HCT116 (cell line): Measurements from ENCODE around the gene DRC7. TPM values are rescaled to one million over a fixed set of nuclear protein-coding genes. Genes with fewer than 3 reads are reported as not detected.
"Not testable (repeated sequence)": the region's sequence is repeated elsewhere in the genome, so short reads cannot be mapped to it uniquely, and the experiment has no call there.

ENCODE experiments used
- ATAC-seq: fragments of 200-7000 bp; cut with Tn5 transposase; 2 replicates; pipeline ENCODE4 v1.9.1; 2020; ENCODE audit warnings: mild to moderate bottlenecking, moderate library complexity
- BruUV-seq: library from RNA; stranded (reverse); fragments of 400-500 nt; replicated peaks from 2 replicates; lab custom pipeline; 2021; lab: Mats Ljungman, UMichigan
- CTCF ChIA-PET: fragments of 300-600 bp; sonication (Branson Sonifier 250); formaldehyde crosslinking; loops from one replicate; lab custom pipeline; 2021; ENCODE audit warnings: antibody characterized with exemption; lab: Charles Lee
- POLR2A ChIA-PET: fragments of 300-600, 350-600 bp; sonication (Branson Sonifier 250); formaldehyde crosslinking; loops from one replicate; lab custom pipeline; 2021; ENCODE audit warnings: antibody characterized with exemption; lab: Charles Lee
- RAD21 ChIA-PET, 2 experiments: fragments of 300-600 bp; sonication (Branson Sonifier 250); formaldehyde crosslinking; loops; one replicate each; lab custom pipeline; 2023; ENCODE audit warnings: low total read pairs in 2 of 2; ENCODE audit not compliant: uncharacterized antibody in 2 of 2, unreplicated experiment in 2 of 2, low non-redundant PET in 1 of 2; lab: Charles Lee
- DNase-seq: peaks from one replicate; pipeline ENCODE4 v3.0.0-alpha.2; 2010; ENCODE audit warnings: low read depth, low spot score
- H2AFZ ChIP-seq: fragments of 200-600 bp; shearing (Covaris generic), sonication (generic); 2 replicates; pipeline ENCODE4 v1.6.1; 2017; ENCODE audit warnings: low read depth, mixed run types, mixed read lengths, antibody characterized with exemption, low read length; ENCODE audit not compliant: poor library complexity, severe bottlenecking
- H3K27ac ChIP-seq: 2 replicates; pipeline ENCODE4 v1.5.1; 2012; ENCODE audit warnings: low read depth, low read length
- H3K27me3 ChIP-seq: fragments of 200-600 bp; sonication (generic); 2 replicates; pipeline ENCODE4 v1.6.1; 2016; ENCODE audit warnings: mixed run types, low read length, mixed read lengths; ENCODE audit not compliant: insufficient read depth
- H3K36me3 ChIP-seq, 2 experiments: fragments of 200-500 bp in 1 of 2; fragments of 200-600 bp in 1 of 2; sonication (Bioruptor generic) in 1 of 2; sonication (generic) in 1 of 2; 2 replicates each; pipeline versions ENCODE4 v1.5.1 to v1.6.1; 2014 to 2016; ENCODE audit warnings: low read length in 2 of 2, inconsistent platforms in 1 of 2, mixed read lengths in 1 of 2, mixed run types in 1 of 2; ENCODE audit not compliant: insufficient read depth in 2 of 2, control insufficient read depth in 1 of 2
- H3K4me1 ChIP-seq, 2 experiments: fragments of 200-600 bp in 1 of 2; sonication (generic) in 1 of 2; 2 replicates each; pipeline versions ENCODE4 v1.5.1 to v1.6.1; 2012 to 2017; ENCODE audit warnings: low read length in 2 of 2, inconsistent platforms in 1 of 2, mild to moderate bottlenecking in 1 of 2, mixed read lengths in 1 of 2, mixed run types in 1 of 2, moderate library complexity in 1 of 2; ENCODE audit not compliant: insufficient read depth in 2 of 2, control insufficient read depth in 1 of 2
- H3K4me2 ChIP-seq: fragments of 200-600 bp; sonication (generic); 2 replicates; pipeline ENCODE4 v1.6.1; 2017; ENCODE audit warnings: mixed run types, low read length, mixed read lengths
- H3K4me3 ChIP-seq, 2 experiments: fragments of 200-600 bp in 1 of 2; sonication (generic) in 1 of 2; replicated peaks in 1 of 2; 2 replicates each; pipeline ENCODE4 v1.5.1; 2011 to 2016; ENCODE audit warnings: low read length in 2 of 2, control low read depth in 1 of 2, low read depth in 1 of 2, mild to moderate bottlenecking in 1 of 2, mixed read lengths in 1 of 2, mixed run types in 1 of 2
- H3K79me2 ChIP-seq: fragments of 200-600 bp; sonication (generic); 2 replicates; pipeline ENCODE4 v1.6.1; 2017; ENCODE audit warnings: mild to moderate bottlenecking, mixed run types, low read length, moderate library complexity, mixed read lengths; ENCODE audit not compliant: insufficient read depth
- H3K9ac ChIP-seq: fragments of 200-600 bp; sonication (generic); 2 replicates; pipeline ENCODE4 v1.6.1; 2016; ENCODE audit warnings: low read length, mixed read lengths
- H3K9me2 ChIP-seq: fragments of 200-600 bp; sonication (generic), shearing (Covaris generic); 2 replicates; pipeline ENCODE4 v1.6.1; 2017; ENCODE audit warnings: mixed run types, mild to moderate bottlenecking, moderate library complexity; ENCODE audit not compliant: insufficient read depth
- H3K9me3 ChIP-seq, 2 experiments: fragments of 200-500 bp in 1 of 2; fragments of 200-600 bp in 1 of 2; sonication (Bioruptor generic) in 1 of 2; sonication (generic) in 1 of 2; 2 replicates each; pipeline ENCODE4 v1.6.1; 2014 to 2017; ENCODE audit warnings: low read length in 2 of 2, mixed read lengths in 2 of 2, inconsistent platforms in 1 of 2, low read depth in 1 of 2, mild to moderate bottlenecking in 1 of 2, mixed run types in 1 of 2, moderate library complexity in 1 of 2; ENCODE audit not compliant: control insufficient read depth in 1 of 2, insufficient read depth in 1 of 2
- H4K20me1 ChIP-seq: fragments of 200-600 bp; sonication (generic), shearing (Covaris generic); 2 replicates; pipeline ENCODE4 v1.6.1; 2017; ENCODE audit warnings: mixed run types, mild to moderate bottlenecking, moderate library complexity; ENCODE audit not compliant: insufficient read depth
- CBX3 ChIP-seq: IDR thresholded peaks from 2 replicates; pipeline ENCODE4 v1.6.1; 2012; ENCODE audit warnings: low read depth
- CEBPB ChIP-seq: IDR thresholded peaks from 2 replicates; pipeline ENCODE4 v1.6.1; 2012; ENCODE audit warnings: low read depth
- CTCF ChIP-seq, 3 experiments: fragments of 200-600 bp in 1 of 3; sonication (generic) in 1 of 3; IDR thresholded peaks in 2 of 3; conservative IDR thresholded peaks in 1 of 3; 2 replicates each; pipeline ENCODE4 v1.5.1; 2012 to 2017; ENCODE audit warnings: low read depth in 2 of 3, low read length in 2 of 3, antibody characterized with exemption in 1 of 3, borderline replicate concordance in 1 of 3, control low read depth in 1 of 3, mild to moderate bottlenecking in 1 of 3, mixed read lengths in 1 of 3, mixed run types in 1 of 3, moderate library complexity in 1 of 3; ENCODE audit not compliant: insufficient read depth in 1 of 3
- EGR1 ChIP-seq: IDR thresholded peaks from 2 replicates; pipeline ENCODE4 v1.6.1; 2012; ENCODE audit warnings: low read depth
- EZH2 ChIP-seq: fragments of 200-600 bp; sonication (generic); IDR thresholded peaks from 2 replicates; pipeline ENCODE4 v1.6.1; 2017; ENCODE audit warnings: antibody characterized with exemption, mixed run types
- FOSL1 ChIP-seq: IDR thresholded peaks from 2 replicates; pipeline ENCODE4 v1.6.1; 2012; ENCODE audit warnings: low read depth
- JUND ChIP-seq: IDR thresholded peaks from 2 replicates; pipeline ENCODE4 v1.6.1; 2012
- MAX ChIP-seq: IDR thresholded peaks from 2 replicates; pipeline ENCODE4 v1.6.1; 2012
- POLR2AphosphoS5 ChIP-seq: IDR thresholded peaks from 2 replicates; pipeline ENCODE4 v1.6.1; 2011; ENCODE audit warnings: mild to moderate bottlenecking, low read depth, low read length, moderate library complexity
- SIN3A ChIP-seq: IDR thresholded peaks from 2 replicates; pipeline ENCODE4 v1.6.1; 2012; ENCODE audit warnings: low read depth
- SP1 ChIP-seq: IDR thresholded peaks from 2 replicates; pipeline ENCODE4 v1.6.1; 2012; ENCODE audit warnings: low read depth
- SRF ChIP-seq: IDR thresholded peaks from 2 replicates; pipeline ENCODE4 v1.6.1; 2012; ENCODE audit warnings: low read depth
- TCF7L2 ChIP-seq: IDR thresholded peaks from 2 replicates; pipeline ENCODE4 v1.7.0; 2011; ENCODE audit warnings: borderline replicate concordance, inconsistent platforms; ENCODE audit not compliant: insufficient read depth, insufficient read length; ENCODE audit errors: extremely low read depth
- ZFX ChIP-seq: fragments of 450-650 bp; IDR thresholded peaks from 2 replicates; pipeline ENCODE4 v1.6.1; 2017
- ZNF274 ChIP-seq: fragments of 200-500 bp; sonication (Bioruptor generic); IDR thresholded peaks from 2 replicates; pipeline ENCODE4 v1.6.1; 2014; ENCODE audit warnings: mild to moderate bottlenecking, low read depth, low read length, inconsistent platforms
- intact Hi-C: fragments of 100-400 bp; cut with micrococcal nuclease; formaldehyde crosslinking; loops from 2 replicates; pipeline ENCODE4 v1.10.0; 2022
- total RNA-seq: library from RNA; stranded (reverse); gene quantifications from one replicate; pipeline ENCODE4 v1.2.1, GENCODE V29; 2021; ENCODE audit not compliant: unreplicated experiment

The DRC7 gene
- total RNA-seq, 1 experiment from 2014 or later, result 0.91 TPM

GRCh38 chr16:57671451-57671850, 23.2 kb upstream of the DRC7 start:
- H3K9ac ChIP-seq, H3K79me2 ChIP-seq, H3K36me3 ChIP-seq, H3K9me2 ChIP-seq, H4K20me1 ChIP-seq, H3K4me3 ChIP-seq, BruUV-seq, RAD21 ChIA-PET, H3K27me3 ChIP-seq, POLR2A ChIA-PET, H3K27ac ChIP-seq, DNase-seq, H3K9me3 ChIP-seq, intact Hi-C loops: not testable (repeated sequence)
- Histone ChIP-seq H3K4me2 (peak overlapping the region; percentile 50), H3K4me1 (peaks cover 10 to 29% of the 10 kb centered on the region in 2 experiments), H2AFZ (peak overlapping the region; percentile 73)
- CTCF ChIA-PET, result interaction anchor here (1.0 to 1.1 kb wide), 2 partner anchors 52 to 89 kb away, joined by 3 read pairs; no protein-coding TSS in a partner anchor
- peak; percentile 77 for ATAC-seq
- TF ChIP-seq JUND (peak; percentile 39), FOSL1 (peak; percentile 24; the same call in 1 of the 2 replicates)

- POLR2A ChIA-PET, result no interaction called here
- intact Hi-C loops, result no loop called here
- ATAC-seq, result no peak
- Histone ChIP-seq H3K4me1 (peaks cover 10 to 31% of the 10 kb centered on the region in 2 experiments), H4K20me1 (no peaks in the 10 kb centered on the region), H3K9ac (no peak overlapping the region), H3K79me2 (no peaks in the 10 kb centered on the region), H3K27me3 (peaks cover 6% of the 10 kb centered on the region; the same call in 1 of the 2 replicates), H3K9me3 (no peaks in the 10 kb centered on the region), H3K4me3 (no peak overlapping the region), H3K9me2 (no peaks in the 10 kb centered on the region), H2AFZ (no peak overlapping the region), H3K4me2 (no peak overlapping the region), H3K27ac (no peak overlapping the region), H3K36me3 (no peaks in the 10 kb centered on the region)
- RAD21 ChIA-PET, result no interaction called here
- CTCF ChIA-PET, result interaction anchor here (0.6 to 1.1 kb wide), 4 partner anchors 30 to 118 kb away, joined by 3 read pairs; no protein-coding TSS in a partner anchor
- no TSS peak for BruUV-seq
- no peak for TF ChIP-seq SRF
- TF ChIP-seq FOSL1, result no peak
- TF ChIP-seq MAX, result no peak
- no peak for TF ChIP-seq CEBPB
- TF ChIP-seq SIN3A, result no peak
- no peak for TF ChIP-seq ZFX
- no peak for TF ChIP-seq ZNF274
- no peak for TF ChIP-seq JUND
- TF ChIP-seq POLR2AphosphoS5, result no peak
- no peak for TF ChIP-seq TCF7L2
- TF ChIP-seq CBX3, result no peak
- TF ChIP-seq EGR1, result no peak
- TF ChIP-seq SP1, result no peak
- no peak for TF ChIP-seq EZH2
- TF ChIP-seq CTCF (IDR thresholded peaks at IDR 0.05 in 2 of 3, conservative IDR thresholded peaks at IDR 0.05 in 1 of 3; ENCODE audit: borderline replicate concordance in 1 of 3, insufficient read depth in 1 of 3, low read depth in 2 of 3, low read length in 2 of 3), result no peak
- no peak for DNase-seq
Observed at GRCh38 chr16:57672416-57672815, 22.2 kb upstream of the DRC7 start.
